Measurements from ENCODE around the gene ABCC1. TPM values are rescaled to one million over a fixed set of nuclear protein-coding genes. Genes with fewer than 3 reads are reported as not detected.
"Not testable (repeated sequence)": the region's sequence is repeated elsewhere in the genome, so short reads cannot be mapped to it uniquely, and the experiment has no call there.

The ABCC1 gene
- total and polyA plus RNA-seq, 12 donors, result 12.4 to 38.8 (median 28.0) TPM

GRCh38 chr16:16147316-16147999 lies 198.0 kb downstream of the ABCC1 start:
- Histone ChIP-seq H3K27ac (no peak overlapping the region), H3K36me3 (replicated peaks in 1 of 2) (peaks cover 0 to 9% of the 10 kb centered on the region in 2 donors), H3K27me3 (no peaks in the 10 kb centered on the region), H3K4me1 (replicated peaks in 1 of 2) (peaks cover 18 to 19% of the 10 kb centered on the region in 2 donors), H3K9me3 (replicated peaks in 1 of 3) (no peaks in the 10 kb centered on the region), H3K4me3 (no peak overlapping the region)
- 92 to 96% (median 94%) methylated on average over 17 of the region's 17 CpGs for WGBS, 4 donors
- no peak for TF ChIP-seq CTCF (IDR thresholded peaks at IDR 0.05)
- no peak for TF ChIP-seq POLR2A (IDR thresholded peaks at IDR 0.05)
- intact Hi-C loops (cut with DNase I), result no loop called here
- DNase-seq, result no peak

DNA sequence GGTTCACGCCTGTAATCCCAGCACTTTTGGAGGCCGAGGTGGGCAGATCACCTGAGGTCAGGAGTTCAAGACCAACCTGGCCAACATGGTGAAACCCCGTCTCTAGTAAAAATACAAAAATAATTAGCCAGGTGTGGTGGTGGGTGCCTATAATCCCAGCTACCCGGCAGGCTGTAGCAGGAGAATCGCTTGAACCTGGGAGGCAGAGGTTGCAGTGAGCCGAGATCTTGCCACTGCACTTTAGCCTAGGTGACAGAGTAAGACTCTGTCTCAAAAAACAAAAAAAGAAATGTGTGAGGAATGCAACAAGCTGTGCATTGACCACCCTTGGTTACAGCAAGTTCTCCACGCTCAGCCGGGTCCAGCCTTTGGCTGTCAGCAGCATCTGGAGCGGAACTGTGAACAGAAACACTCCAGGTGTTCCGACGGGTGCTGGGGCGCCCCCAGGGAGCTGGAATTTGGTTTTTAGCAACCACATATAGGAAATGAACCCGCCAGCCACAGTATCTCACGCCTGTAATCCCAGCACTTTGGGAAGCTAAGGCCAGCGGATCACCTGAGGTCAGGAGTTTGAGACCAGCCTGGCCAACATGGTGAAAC lies 198.7 kb downstream of the ABCC1 start:
- H3K9me3 ChIP-seq (replicated peaks in 1 of 3); DNase-seq; H3K4me3 ChIP-seq; H3K27ac ChIP-seq; intact Hi-C loops (cut with DNase I); H3K36me3 ChIP-seq (replicated peaks in 1 of 2); H3K27me3 ChIP-seq: not testable (repeated sequence)
- 92 to 96% (median 92%) methylated on average over 14 to 15 of the region's 15 CpGs for WGBS, 4 donors
- peaks cover 18 to 19% of the 10 kb centered on the region in 2 donors for H3K4me1 ChIP-seq (replicated peaks in 1 of 2)

DNA sequence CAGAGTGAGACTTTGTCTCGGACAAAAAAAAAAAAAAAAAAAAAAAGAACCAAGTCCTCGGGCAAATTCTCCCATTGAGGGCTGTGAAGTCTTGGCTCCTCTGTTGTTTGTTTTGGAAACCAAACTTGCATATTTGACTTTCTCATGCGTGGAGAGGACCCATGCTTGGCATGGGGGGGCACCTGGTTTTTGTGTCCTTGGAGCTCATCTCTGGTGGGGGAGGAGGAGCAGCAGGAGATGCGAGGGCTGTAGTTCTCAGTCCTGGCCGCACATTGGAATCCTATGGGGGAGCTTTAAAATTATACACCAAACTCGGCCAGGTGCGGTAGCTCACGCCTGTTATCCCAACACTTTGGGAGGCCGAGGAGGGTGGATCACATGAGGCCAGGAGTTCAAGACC lies 199.3 kb downstream of the ABCC1 start:
- Histone ChIP-seq H3K4me3 (no peak overlapping the region), H3K4me1 (replicated peaks in 1 of 2) (peaks cover 18 to 19% of the 10 kb centered on the region in 2 donors), H3K9me3 (replicated peaks in 1 of 3) (no peaks in the 10 kb centered on the region), H3K27ac (no peak overlapping the region), H3K36me3 (replicated peaks in 1 of 2) (peaks cover 0 to 7% of the 10 kb centered on the region in 2 donors), H3K27me3 (no peaks in the 10 kb centered on the region)
- 74 to 88% (median 87%) methylated on average over 9 of the region's 9 CpGs for WGBS, 4 donors
- no peak for DNase-seq
- intact Hi-C loops (cut with DNase I), result no loop called here
- no peak for TF ChIP-seq POLR2A (IDR thresholded peaks at IDR 0.05)
- TF ChIP-seq CTCF (IDR thresholded peaks at IDR 0.05), result no peak

GRCh38 chr16:16149710-16150116 lies 200.3 kb downstream of the ABCC1 start:
- Histone ChIP-seq H3K36me3 (replicated peaks in 1 of 2) (no peaks in the 10 kb centered on the region), H3K4me1 (replicated peaks in 1 of 2) (peaks cover 18 to 19% of the 10 kb centered on the region in 2 donors), H3K9me3 (replicated peaks in 1 of 3) (no peaks in the 10 kb centered on the region), H3K27ac (peak overlapping the region in 3 of 5 donors; percentile 39 to 69 (median 58)), H3K4me3 (no peak overlapping the region), H3K27me3 (no peaks in the 10 kb centered on the region)
- no peak for DNase-seq
- WGBS, 4 donors, result 61 to 88% (median 82%) methylated on average over 7 to 10 of the region's 10 CpGs
- intact Hi-C loops (cut with DNase I), result no loop called here
- TF ChIP-seq CTCF (IDR thresholded peaks at IDR 0.05) (no peak), POLR2A (IDR thresholded peaks at IDR 0.05) (no peak)

Measured in adrenal gland (tissue), 12 donors.